ENCODE measurements around the gene NOP14.
"Not testable (repeated sequence)": the region's sequence is repeated elsewhere in the genome, so short reads cannot be mapped to it uniquely, and the experiment has no call there.

Gene NOP14

DNA sequence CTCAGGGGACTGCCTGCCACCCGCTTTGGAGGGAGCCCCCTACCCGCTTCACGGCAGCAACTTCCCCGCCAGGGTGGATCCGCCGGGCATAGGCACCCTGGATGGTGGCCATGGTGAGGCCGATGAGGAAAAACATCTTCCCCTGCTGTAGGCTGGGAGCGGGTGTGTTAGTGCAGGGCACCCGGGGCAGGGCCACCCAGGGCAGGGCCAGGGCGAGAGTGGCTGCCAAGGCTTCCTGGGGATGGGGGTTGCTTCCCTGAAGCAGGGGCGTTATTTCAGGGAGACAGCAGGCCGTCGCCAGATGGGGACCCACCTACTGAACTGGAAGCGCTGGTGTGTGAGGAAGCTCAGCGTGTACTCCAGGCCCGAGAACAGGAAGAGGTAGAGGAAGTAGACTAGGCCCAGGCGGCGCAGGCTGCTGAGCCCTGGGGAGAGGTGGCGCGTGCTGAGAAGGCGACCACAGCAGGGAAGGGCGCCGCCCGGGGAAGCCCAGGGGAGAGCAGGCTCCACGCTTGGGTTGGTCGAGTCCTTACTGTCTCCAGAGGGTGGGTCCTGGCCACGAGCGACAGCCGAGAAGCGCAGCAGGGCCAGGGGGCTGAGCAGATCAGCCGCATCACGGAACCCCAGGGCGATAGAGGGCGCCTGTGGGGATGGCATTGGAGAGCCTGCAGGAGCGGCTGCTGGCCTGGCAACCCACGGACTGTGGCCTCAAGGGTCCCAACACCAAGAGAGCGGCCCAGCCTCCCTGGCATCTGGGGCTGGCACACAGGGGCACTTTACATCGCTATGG, 31.5 kb downstream of the NOP14 start:
- DNase-seq (ENCODE audit: low read depth in 2 of 2) = no peak

DNA sequence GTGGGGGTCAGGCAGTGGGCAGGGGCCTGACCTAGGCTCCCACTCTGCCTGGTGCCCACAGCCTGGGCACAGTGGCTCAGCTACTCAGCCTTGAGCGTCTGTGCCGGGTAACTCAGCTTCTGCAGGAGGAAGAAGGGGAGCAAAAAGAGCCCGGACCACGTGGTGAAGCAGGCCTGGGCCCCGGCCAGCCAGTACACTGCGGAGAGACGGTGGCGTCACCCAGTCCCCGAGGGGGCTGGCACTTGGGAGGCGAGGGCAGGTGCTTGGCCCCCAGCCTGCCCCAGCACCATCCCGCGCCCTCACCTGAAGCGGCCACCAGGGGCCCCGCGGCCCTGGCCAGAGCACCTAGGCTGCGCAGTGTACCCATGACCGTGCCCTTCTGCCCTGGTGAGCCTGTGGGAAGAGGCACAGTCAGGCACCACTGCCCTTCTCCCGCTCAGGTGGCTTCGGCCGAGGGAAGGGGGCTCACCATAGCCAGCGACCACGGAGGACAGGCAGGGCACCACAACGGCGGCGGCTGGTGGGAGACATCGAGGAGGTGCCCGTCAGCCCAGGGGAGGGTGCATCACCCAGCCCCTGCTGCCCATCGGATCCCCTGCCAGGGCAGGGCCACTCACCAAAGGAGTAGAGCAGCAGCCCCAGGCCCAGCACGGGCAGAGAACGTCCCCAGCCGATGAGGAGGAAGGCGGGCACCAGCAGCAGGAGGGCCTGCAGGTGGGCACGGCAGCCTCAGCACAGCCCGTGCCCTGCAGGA, 32.3 kb downstream of the NOP14 start:
- DNase-seq (ENCODE audit: low read depth in 2 of 2) = no peak

DNA sequence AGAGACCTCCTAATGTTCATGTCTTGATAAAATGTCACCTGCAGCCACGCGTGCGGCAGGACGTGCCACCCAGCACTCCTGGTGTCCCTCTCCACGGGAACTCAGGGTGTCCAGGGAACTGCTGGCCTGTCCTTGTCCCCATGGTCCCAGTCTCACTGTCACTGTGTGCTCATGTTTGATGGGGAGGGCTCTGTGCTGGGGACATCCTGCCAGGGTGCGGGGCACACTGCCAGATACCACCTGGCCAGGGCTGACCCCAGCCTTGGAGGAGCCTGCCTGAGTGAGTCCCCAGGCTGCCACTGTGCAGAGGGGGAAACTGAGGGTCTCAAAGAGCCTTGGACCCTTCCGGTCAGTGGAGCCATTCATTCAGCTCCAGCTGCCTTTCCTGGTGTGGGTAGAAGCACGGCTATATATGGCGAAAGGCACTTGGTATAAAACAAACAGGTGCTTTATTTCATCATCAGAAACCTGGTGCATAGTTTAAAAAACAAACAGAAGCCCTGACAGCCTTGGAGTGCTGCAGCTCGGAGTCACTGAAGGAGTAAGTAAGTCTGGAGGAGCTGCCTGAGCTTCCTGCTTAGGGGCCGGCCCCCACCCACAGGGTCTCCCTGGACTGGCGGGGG, 33.0 kb downstream of the NOP14 start:
- no peak for DNase-seq (ENCODE audit: low read depth in 2 of 2)

DNA sequence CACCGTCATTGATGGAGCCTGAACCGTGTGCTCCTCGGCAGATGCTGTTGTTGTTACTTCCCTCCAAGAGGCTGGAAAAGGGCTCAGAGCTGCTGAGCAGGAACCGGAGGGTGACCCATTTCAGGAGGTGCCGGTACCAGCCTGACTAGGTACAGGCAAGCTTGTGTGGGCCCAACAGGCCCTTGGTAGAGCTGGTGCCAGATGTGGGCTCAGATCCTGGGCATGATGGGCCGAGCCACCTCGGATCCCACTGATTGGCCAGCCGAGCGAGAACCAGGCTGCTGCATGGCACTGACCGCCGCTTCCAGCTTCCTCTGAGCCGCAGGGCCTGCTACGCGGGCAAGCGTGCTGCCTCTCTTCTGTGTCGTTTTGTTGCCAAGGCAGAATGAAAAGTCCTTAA, 33.7 kb downstream of the NOP14 start:
- DNase-seq (ENCODE audit: low read depth in 2 of 2) = no peak

DNA sequence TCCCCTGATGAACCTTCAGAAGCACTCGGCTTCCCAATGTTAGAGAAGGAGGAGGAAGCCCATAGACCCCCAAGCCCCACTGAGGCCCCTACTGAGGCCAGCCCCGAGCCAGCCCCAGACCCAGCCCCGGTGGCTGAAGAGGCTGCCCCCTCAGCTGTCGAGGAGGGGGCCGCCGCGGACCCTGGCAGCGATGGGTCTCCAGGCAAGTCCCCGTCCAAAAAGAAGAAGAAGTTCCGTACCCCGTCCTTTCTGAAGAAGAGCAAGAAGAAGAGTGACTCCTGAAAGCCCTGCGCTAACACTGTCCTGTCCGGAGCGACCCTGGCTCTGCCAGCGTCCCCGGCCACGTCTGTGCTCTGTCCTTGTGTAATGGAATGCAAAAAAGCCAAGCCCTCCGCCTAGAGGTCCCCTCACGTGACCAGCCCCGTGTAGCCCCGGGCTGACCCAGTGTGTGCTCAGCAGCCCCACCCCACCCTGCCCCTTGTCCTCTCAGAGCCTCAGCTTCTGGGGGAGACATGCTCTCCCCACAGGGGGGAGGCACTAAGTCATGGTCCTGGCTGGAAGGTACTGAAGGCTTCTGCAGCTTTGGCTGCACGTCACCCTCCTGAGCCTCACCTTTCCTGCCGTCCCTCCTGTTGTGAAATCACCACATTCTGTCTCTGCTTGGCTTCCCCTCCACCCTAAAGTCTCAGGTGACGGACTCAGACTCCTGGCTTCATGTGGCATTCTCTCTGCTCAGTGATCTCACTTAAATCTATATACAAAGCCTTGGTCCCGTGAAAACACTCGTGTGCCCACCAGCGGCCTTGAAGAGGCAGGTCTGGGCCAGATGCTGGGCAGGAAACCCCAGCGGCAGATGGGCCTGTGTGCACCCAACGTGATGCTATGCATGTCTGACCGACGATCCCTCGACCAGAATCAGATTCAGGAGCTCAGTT, 34.7 kb downstream of the NOP14 start:
- no peak for DNase-seq (ENCODE audit: low read depth in 2 of 2)

DNA sequence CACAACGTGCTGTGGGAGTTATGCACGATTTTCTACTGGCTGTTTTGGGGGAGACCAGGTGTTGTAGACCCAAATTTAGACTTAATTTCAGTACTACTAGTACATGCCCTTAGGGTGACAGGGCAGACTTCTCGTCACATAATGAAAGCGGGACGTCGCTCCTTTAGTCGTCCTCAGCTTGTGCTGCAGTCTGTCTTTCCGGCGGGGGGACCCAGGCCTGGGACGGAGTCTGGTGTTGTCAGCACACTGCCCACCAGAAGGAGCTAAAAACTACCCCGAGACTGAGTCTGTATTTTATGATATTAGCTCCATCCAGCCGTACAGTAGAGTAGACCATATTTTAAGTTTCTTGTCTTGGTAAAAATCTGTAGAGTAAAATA, 35.5 kb downstream of the NOP14 start:
- no peak for DNase-seq (ENCODE audit: low read depth in 2 of 2)

DNA sequence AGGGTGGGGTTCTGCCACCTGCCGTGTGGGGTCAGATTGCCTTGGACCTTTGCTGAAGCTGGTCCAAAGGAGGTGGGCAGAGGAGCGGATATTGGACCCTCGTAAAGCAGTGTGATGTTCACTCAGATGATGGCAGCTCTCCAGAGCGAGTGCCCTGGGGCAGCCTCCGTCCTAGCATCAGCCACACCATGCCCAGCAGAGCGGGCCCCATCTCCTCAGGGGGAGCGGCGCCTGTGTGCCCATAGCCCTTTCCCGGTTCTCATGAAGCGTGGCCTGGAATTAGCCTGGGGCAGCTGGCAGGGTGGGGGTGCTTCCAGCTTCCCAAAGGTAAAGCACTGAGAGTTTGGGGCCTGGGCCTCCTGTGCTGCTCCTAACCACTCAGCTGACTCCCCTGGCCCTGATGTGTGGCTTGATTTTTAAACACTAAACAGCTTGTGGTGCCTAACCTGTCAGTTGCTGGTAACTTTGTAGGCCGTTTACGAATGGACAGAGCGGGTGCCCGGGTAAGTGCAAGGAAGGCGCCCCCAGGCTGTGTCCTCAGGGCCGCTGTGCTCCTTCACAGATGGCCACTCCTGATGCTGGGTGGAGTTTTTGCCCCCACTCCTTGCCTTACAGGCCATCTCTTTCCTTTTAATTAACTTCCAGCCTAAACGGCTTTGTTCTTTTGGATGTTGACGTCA, 36.0 kb downstream of the NOP14 start:
- no peak for DNase-seq (ENCODE audit: low read depth in 2 of 2)

DNA sequence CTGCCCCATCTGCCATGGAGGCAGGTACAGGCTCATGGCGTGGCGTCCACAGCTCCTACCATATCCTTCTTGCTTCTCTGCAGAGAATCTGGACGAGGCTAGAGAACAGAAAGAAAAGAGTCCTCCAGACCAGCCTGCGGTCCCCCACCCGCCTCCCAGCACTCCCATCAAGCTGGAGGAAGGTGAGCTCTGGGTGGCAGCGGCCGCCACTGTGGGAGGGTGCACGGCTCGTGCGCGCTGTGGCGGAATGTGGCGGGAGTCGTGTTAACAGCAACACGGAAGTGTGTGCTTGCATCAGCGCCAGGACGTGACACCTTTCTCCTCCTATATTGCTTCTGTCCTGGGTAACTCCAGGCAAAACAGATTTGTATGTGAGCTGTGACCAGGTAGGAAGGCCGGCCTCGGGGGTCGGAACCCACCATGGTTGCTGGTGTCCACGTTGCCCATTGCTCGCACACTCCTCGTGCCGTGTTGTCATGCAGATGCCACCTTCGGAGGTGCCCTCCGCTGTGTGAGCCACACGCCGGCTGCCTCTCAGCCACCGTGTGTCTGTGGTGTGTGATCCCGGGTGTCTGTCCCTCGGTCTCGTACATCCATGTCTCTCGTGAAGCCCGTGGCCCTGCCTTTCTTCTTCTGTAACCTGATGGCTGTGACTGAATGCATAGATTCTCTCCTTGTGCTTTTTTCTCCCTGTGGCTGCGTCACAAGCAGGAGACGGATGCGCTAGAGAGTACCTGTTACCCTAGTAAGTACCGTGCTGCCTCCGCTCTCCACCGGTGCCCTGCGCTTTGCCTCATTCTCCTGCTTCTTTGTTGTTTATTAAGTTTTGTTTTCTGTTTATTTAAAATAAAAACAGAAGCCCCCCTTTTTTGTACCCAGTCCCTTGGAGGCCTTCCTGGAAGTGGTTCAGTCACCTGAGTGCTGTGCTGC, 37.0 kb downstream of the NOP14 start:
- DNase-seq (ENCODE audit: low read depth in 2 of 2) = no peak

DNA sequence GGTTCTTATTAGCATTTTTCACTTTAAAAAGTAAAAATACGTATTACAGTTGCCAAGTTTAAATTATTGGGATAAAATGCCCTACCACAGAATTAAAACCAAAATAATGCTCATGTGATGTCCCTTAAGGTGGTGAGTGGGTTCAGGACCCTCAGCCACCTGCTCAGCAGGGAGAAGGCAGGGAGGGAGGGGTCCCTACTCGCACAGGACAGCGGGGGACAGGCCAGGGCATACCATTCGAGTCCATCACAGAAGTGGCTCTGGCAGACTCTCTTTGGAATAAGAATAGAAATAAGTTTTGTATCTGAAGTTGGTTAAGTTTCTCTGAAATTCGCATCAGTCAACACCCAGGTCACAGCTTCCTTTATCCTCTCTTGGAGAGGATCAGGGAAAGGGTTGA, 37.7 kb downstream of the NOP14 start:
- no peak for DNase-seq (ENCODE audit: low read depth in 2 of 2)

DNA sequence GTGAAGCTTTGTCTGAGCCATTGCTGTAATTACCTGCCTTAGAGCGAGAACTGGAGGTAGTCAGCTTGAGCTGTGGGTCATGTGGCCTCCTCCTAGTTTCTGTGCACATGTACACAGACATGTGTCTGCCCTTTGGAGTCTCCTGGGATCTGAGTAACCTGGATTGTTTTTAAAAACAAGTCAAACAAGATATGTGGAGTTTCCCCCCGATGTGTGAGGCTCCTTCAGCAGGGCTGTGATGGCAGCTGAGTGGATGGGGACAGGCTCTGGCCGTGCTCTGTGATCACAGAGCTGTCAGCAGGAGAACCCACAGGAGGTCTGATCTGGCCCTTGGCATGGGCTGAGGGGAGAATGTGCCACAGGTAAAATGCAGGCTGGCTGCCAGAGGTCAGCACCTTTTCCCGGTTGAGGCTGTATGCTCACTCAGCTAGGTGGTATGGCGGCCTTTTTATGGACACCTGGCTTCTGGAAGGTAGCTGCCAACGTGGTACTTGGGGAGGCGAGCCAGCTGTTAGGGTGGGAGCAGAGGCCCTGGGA, 38.4 kb downstream of the NOP14 start:
- no peak for DNase-seq (ENCODE audit: low read depth in 2 of 2)

DNA sequence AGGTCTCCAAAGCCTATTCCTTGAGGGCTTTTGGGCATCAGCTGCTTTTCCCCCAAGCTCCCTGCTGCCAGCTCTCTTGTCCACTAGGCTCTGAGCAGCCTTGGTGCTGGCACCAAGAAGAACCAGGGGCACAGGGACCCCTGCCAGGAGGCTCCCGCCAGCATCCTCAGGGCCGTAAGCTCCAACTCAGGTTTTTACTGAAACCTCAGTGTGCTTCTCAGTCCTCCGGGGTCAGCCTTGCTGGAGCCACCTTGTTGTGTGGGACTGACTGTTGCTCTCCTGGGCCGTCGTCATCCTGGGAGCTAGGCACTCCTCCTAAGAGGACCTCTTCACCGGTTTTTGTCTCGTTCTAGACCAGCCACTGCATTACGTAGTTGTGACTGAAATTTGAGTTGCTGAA, 38.9 kb downstream of the NOP14 start:
- no peak for DNase-seq (ENCODE audit: low read depth in 2 of 2)

DNA sequence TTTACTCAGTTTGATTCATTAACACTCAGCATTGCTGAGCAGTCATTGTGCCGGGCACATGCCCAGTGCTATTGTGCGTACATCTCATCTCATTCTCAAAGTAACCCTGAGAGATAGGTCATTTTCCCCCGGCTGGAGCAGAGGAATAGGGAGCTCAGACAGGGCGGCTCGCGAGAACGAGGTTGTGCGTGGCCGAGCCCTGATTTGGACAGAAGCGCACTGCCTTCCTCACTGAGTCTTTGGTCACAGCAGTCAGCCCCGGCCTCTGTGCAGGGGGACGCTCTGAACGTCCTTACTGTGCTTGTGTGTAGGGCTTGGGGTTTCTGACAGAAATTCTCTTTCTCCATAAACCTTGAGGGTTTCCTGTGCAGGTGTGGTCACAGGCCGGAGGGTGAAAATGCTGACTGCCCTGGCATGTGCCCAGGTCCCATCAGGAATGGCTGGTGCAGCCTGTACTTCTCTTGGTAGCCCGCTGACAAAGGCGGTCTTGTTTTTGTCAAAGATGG, 39.5 kb downstream of the NOP14 start:
- no peak for DNase-seq (ENCODE audit: low read depth in 2 of 2)

DNA sequence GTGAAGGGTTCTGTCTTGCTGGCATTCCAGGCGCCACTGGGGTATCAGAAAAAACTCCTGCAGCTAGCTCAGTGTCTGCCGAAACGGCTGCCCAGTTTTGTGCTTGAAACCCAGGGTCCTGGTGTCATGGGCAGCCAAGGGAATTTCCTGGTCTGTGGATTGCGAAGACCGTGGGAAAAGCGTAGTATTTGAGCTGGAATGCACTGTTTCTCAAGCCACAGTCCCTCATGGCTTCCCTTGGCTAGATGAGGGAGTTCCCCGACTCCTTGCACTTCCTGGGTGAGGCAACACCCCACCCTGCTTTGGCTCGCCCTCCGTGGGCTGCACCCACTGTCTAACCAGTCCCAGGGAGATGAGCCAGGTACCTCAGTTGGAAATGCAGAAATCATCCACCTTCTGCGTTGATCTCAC, 40.1 kb downstream of the NOP14 start:
- DNase-seq (ENCODE audit: low read depth in 2 of 2) = no peak

DNA sequence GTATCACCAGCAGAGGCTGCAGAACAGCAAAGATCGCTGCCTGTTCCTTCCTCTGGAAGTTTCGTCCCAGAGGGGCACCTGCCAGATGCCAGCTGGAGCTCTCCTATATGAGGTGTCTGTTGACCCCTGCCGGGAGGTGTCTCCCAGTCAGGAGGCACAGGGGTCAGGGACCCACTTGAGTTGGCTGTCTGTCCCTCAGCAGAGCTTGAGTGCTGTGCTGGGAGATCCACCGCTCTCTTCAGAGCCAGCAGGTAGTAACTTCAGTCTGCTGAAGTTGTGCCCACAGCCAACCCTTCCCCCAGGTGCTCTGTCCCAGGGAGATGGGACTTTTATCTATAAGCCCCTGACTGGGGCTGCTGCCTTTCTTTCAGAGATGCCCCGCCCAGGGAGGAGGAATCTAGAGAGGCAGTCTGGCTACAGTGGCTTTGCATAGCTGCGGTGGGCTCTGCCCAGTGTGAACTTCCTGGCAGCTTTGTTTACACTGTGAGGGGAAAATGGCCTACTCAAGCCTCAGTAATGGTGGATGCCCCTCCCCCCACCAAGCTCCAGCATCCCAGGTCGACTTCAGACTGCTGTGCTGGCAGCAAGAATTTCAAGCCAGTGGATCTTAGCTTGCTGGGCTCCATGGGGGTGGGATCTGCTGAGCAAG, 40.6 kb downstream of the NOP14 start:
- DNase-seq (ENCODE audit: low read depth in 2 of 2) = not testable (repeated sequence)

DNA sequence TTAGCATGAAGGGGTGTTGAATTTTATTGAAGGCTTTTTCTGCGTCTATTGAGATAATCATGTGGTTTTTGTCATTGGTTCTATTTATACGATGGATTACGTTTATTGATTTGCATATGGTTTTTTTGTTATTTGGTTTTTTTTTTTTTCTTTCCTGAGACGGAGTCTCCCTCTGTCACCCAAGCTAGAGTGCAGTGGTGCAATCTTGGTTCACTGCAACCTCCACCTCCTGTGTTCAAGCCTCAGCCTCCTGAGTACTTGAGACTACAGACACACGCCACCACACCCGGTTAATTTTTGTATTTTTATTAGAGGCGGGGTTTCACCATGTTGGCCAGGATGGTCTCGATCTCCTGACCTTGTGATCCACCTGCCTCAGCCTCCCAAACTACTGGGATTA, 44.5 kb downstream of the NOP14 start:
- DNase-seq (ENCODE audit: low read depth in 2 of 2) = not testable (repeated sequence)

DNA sequence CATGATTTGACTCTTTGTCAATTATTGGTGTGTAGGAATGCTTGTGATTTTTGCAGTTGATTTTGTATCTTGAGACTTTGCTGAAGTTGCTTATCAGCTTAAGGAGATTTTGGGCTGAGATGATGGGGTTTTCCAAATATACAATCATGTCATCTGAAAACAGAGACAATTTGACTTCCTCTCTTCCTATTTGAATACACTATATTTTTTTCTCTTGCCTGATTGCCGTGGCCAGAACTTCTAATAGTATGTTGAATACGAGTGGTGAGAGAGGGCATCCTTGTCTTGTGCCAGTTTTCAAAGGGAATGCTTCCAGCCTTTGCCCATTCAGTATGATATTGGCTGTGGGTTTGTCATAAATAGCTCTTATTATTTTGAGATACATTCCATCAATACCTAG, 44.9 kb downstream of the NOP14 start:
- DNase-seq (ENCODE audit: low read depth in 2 of 2) = not testable (repeated sequence)

DNA sequence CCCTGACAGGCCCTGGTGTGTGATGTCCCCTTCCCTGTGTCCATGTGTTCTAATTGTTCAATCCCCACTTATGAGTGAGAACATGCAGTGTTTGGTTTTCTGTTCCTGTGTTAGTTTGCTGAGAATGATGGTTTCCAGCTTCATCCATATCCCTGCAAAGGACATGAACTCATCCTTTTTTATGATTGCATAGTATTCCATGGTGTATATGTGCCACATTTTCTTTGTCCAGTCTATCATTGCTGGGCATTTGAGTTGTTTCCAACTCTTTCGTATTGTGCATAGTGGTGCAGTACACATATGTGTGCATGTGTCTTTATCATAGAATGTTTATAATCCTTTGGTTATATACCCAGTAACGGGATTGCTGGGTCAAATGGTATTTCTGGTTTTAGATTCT, 46.5 kb downstream of the NOP14 start:
- DNase-seq (ENCODE audit: low read depth in 2 of 2) = not testable (repeated sequence)

DNA sequence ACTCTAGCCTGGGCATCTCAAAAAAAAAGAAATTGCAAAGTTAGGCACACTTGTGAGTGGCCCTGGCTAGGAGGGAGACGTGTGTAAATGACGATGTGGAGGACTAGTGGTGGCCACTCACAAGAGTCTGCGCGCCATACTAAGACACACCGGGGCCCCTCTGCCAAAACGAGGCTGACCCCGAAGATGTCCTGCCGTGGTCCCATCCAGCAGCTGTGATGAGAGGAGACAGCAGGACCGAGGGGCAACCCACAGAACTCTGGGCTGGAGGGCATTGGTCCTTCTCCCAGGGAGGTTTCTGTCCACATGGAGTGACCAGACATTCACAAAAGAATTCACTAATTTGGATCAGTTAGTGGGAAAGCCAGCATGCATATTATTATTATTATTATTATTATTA, 47.4 kb downstream of the NOP14 start:
- DNase-seq (ENCODE audit: low read depth in 2 of 2) = no peak

Data from activated CD8-positive, alpha-beta memory T cell treated with anti-CD3 and anti-CD28 coated beads for 4 hours (primary cell).